IPS DF 4.7 (cell line): ENCODE measurements around the gene LRRC4C.

Experiments
- DNase-seq: peaks from one replicate; pipeline ENCODE4 v3.0.0-alpha.2; 2013; ENCODE audit warnings: low spot score; ENCODE audit errors: extremely low read depth

LRRC4C gene

GRCh38 chr11:41256041-41256440, 203.4 kb downstream of the LRRC4C start:
- no peak for DNase-seq

- DNase-seq, result no peak
These were observed 204.5 kb downstream of the LRRC4C start for GRCh38 chr11:41254966-41255365.

GRCh38 chr11:41250408-41250935, 209.0 kb downstream of the LRRC4C start:
- no peak for DNase-seq

GRCh38 chr11:41247621-41248020, 211.8 kb downstream of the LRRC4C start:
- DNase-seq, result no peak

- no peak for DNase-seq
These were observed 213.1 kb downstream of the LRRC4C start for GRCh38 chr11:41246399-41246745.

GRCh38 chr11:41245704-41246398, 213.6 kb downstream of the LRRC4C start:
- no peak for DNase-seq

- DNase-seq, result no peak
These were observed 214.3 kb downstream of the LRRC4C start for GRCh38 chr11:41245184-41245583.

GRCh38 chr11:41237382-41237781, 222.1 kb downstream of the LRRC4C start:
- DNase-seq, result peak; percentile 7

- DNase-seq, result no peak
These were observed 223.8 kb downstream of the LRRC4C start for GRCh38 chr11:41235668-41236067.

GRCh38 chr11:41225856-41226633, 233.4 kb downstream of the LRRC4C start:
- no peak for DNase-seq

- no peak for DNase-seq
These were observed 237.2 kb downstream of the LRRC4C start for GRCh38 chr11:41222236-41222635.

- no peak for DNase-seq
These were observed 253.1 kb downstream of the LRRC4C start for GRCh38 chr11:41206388-41206787.

GRCh38 chr11:41201156-41201555, 258.3 kb downstream of the LRRC4C start:
- DNase-seq, result peak; percentile 16

GRCh38 chr11:41190437-41191082, 268.9 kb downstream of the LRRC4C start:
- DNase-seq, result no peak

GRCh38 chr11:41189701-41190436, 269.6 kb downstream of the LRRC4C start:
- no peak for DNase-seq

- no peak for DNase-seq
These were observed 281.7 kb downstream of the LRRC4C start for GRCh38 chr11:41177791-41178190.

GRCh38 chr11:41175304-41175972, 284.0 kb downstream of the LRRC4C start:
- DNase-seq, result no peak

GRCh38 chr11:41146326-41146725, 313.1 kb downstream of the LRRC4C start:
- no peak for DNase-seq

GRCh38 chr11:41145420-41145819, 314.0 kb downstream of the LRRC4C start:
- no peak for DNase-seq

GRCh38 chr11:41134971-41135370, 324.5 kb downstream of the LRRC4C start:
- no peak for DNase-seq

GRCh38 chr11:41133023-41133422, 326.4 kb downstream of the LRRC4C start:
- no peak for DNase-seq
